K562 (cell line): ENCODE measurements around the gene RHD. TPM values are rescaled to one million over a fixed set of nuclear protein-coding genes. Genes with fewer than 3 reads are reported as not detected.

ENCODE experiments used
- ARID1B ChIP-seq: fragments of 450-650 bp; IDR thresholded peaks from 2 replicates; pipeline ENCODE4 v1.6.1; 2016; ENCODE audit warnings: antibody characterized with exemption, mild to moderate bottlenecking, inconsistent platforms
- ATF3 ChIP-seq, 2 experiments: fragments of 450-650 bp in 1 of 2; sonication (generic) in 1 of 2; formaldehyde crosslinking in 1 of 2; IDR thresholded peaks in 1 of 2; conservative IDR thresholded peaks in 1 of 2; 2 replicates each; pipeline versions ENCODE4 v1.6.1 to v1.8.1; 2016 to 2023; ENCODE audit warnings: mild to moderate bottlenecking in 2 of 2, moderate library complexity in 2 of 2, inconsistent platforms in 1 of 2, missing genetic modification reagents in 1 of 2
- CCNT2 ChIP-seq: IDR thresholded peaks from 2 replicates; pipeline ENCODE4 v1.6.1; 2011; ENCODE audit warnings: borderline replicate concordance, low read depth, mild to moderate bottlenecking, moderate library complexity, mixed read lengths, low read length; ENCODE audit not compliant: insufficient read length; ENCODE audit errors: extremely low read depth
- ELK1 ChIP-seq: sonication (generic); formaldehyde crosslinking; IDR thresholded peaks from 2 replicates; pipeline ENCODE4 v1.8.1; 2022; ENCODE audit warnings: missing genetic modification reagents
- EP300 ChIP-seq: IDR thresholded peaks from 2 replicates; pipeline ENCODE4 v1.6.1; 2012; ENCODE audit warnings: low read length, improper control_type of control experiment
- FUS ChIP-seq: fragments of 200-400 bp; formaldehyde crosslinking; optimal IDR thresholded peaks from 2 replicates; pipeline ENCODE3; 2017; ENCODE audit warnings: low read depth, low read length
- GTF2F1 ChIP-seq: IDR thresholded peaks from 2 replicates; pipeline ENCODE4 v1.6.1; 2011; ENCODE audit warnings: low read depth, low read length, improper control_type of control experiment
- HOMEZ ChIP-seq: fragments of 250-450 bp; sonication (Bioruptor Pico); IDR thresholded peaks from 2 replicates; pipeline ENCODE4 v1.4.0; 2020; ENCODE audit warnings: mild to moderate bottlenecking, moderate library complexity
- MTF1 ChIP-seq: fragments of 250-450 bp; sonication (Bioruptor Pico); IDR thresholded peaks from 2 replicates; pipeline ENCODE4 v1.9.0; 2021; ENCODE audit warnings: moderate library complexity, mild to moderate bottlenecking, inconsistent platforms, borderline replicate concordance
- MXI1 ChIP-seq: IDR thresholded peaks from 2 replicates; pipeline ENCODE4 v1.6.1; 2011; ENCODE audit warnings: low read depth, mild to moderate bottlenecking, improper control_type of control experiment, low read length
- MYBL2 ChIP-seq, 2 experiments: fragments of 450-650 bp in 1 of 2; sonication (generic) in 1 of 2; formaldehyde crosslinking in 1 of 2; IDR thresholded peaks; 2 replicates each; pipeline versions ENCODE4 v1.6.1 to v1.8.1; 2017 to 2022; ENCODE audit warnings: borderline replicate concordance in 1 of 2, inconsistent platforms in 1 of 2, low read depth in 1 of 2, mild to moderate bottlenecking in 1 of 2, missing genetic modification reagents in 1 of 2, moderate library complexity in 1 of 2
- NCOA4 ChIP-seq: fragments of 450-650 bp; IDR thresholded peaks from 2 replicates; pipeline ENCODE4 v1.6.1; 2018; ENCODE audit warnings: mild to moderate bottlenecking; ENCODE audit not compliant: partially characterized antibody
- SRSF9 ChIP-seq: fragments of 200-400 bp; formaldehyde crosslinking; IDR thresholded peaks from 2 replicates; pipeline ENCODE4 v1.6.1; 2017; ENCODE audit warnings: low read depth, low read length, borderline replicate concordance
- TCFL5 ChIP-seq: fragments of 250-450 bp; sonication (Bioruptor Pico); conservative IDR thresholded peaks from 2 replicates; pipeline ENCODE4 v1.6.1; 2021; ENCODE audit warnings: mild to moderate bottlenecking, moderate library complexity, matching md5 sums
- XRCC4 ChIP-seq: IDR thresholded peaks from one replicate; pipeline ENCODE4 v1.6.1; 2011; ENCODE audit not compliant: insufficient read depth, insufficient read length; ENCODE audit errors: extremely low read depth
- ZC3H11A ChIP-seq: IDR thresholded peaks from 2 replicates; pipeline ENCODE4 v1.6.1; 2012; ENCODE audit warnings: low read depth, low read length, improper control_type of control experiment
- ZNF121 ChIP-seq: sonication (generic); formaldehyde crosslinking; conservative IDR thresholded peaks from 2 replicates; pipeline ENCODE4 v1.8.0; 2022; ENCODE audit warnings: missing genetic modification reagents
- ZNF316 ChIP-seq: fragments of 450-650 bp; IDR thresholded peaks from 2 replicates; pipeline ENCODE4 v1.6.1; 2016
- ZNF77 ChIP-seq: fragments of 250-450 bp; sonication (Bioruptor Pico); IDR thresholded peaks from 2 replicates; pipeline ENCODE4 v1.5.0; 2020
- polyA plus RNA-seq, 8 experiments: library from polyadenylated mRNA; depleted of rRNA in 4 of 8; stranded (reverse) in 5 of 8; unstranded in 3 of 8; fragments of >200 nt; fragmentation: Nextera tagmentation in 2 of 8; fragmentation: Illumina TruSeq in 1 of 8; extraction: Ambion mirVana in 2 of 8; extraction: Trizol in 1 of 8; gene quantifications; 2 replicates each; pipeline versions ENCODE4 v1.2.1 to v1.2.3, GENCODE V29; 2011 to 2014; ENCODE audit warnings: inconsistent platforms in 1 of 8, missing spikeins in 1 of 8
- total RNA-seq, 7 experiments: library from RNA; depleted of rRNA in 6 of 7; stranded (reverse); fragments of >200 nt in 6 of 7; fragmentation: Illumina TruSeq in 2 of 7; extraction: Trizol in 2 of 7; gene quantifications; 2 replicates each; pipeline versions ENCODE4 v1.2.1 to v1.2.3, GENCODE V29; 2011 to 2021; ENCODE audit warnings: low replicate concordance in 1 of 7
- TF ChIP-seq, protein P1 (sequence below): fragments of 250-450 bp; sonication (Bioruptor Pico); IDR thresholded peaks from 2 replicates; pipeline ENCODE4 v1.5.0; 2021; ENCODE audit warnings: mild to moderate bottlenecking, moderate library complexity

RHD gene
- total and polyA plus RNA-seq, 9 of the 15 experiments (the other 6 are each of a cell fraction or from before 2014, with no cell fraction given), result 8.8 to 32.4 (median 15.0) TPM

DNA sequence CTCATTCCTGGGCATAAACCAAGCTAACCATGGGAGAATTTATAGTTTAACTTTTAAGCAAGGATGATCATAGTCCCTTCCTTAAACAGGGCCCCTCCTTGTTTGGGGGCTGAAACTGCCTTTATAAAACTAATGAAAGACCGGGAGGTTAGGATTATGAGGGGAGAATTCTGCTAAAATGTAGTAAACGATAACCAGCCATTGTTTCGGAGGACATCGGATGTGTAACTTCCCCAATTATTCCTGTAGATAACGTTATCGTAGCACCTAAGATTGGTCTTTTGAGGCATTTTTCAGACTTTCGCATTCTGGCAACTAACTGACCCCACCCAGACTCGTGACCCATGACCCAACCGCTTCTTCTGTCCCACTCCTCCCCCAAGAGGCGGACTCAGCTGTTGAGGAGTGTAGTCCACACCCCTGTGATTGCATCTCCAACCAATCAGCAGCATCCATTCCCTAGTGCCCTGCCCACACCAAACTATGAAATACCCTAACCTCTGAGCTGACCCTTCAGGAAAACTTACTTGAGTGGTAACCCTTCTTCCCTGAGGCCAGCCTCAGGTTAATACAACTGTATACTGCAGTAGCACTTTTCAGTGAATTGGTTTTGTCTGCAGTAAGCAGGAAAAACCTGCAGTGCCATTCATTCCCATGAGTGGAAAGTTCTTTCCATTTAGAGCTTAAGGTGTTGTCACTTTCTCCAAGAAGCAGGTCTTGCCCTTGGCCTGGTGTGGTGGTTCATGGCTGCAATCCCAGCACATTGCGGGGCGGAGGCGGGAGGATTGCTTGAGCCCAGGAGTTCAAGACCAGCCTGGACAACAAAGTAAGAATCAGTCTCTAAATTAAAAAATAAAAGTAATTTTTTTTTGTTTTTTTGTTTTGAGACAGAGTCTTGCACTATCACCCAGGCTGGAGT lies 39.2 kb upstream of the RHD start (continued):
- TF ChIP-seq FUS (no peak), NCOA4 (no peak), ZNF121 (CRISPR knock-in tag) (no peak), ZNF316 (0 out of 2 replicates have a peak, but pooled peaks have one; percentile 9), ZNF77 (no peak), TCFL5 (CRISPR knock-in tag) (no peak; the same call in 1 of the 2 replicates), XRCC4 (no peak), MXI1 (no peak), CCNT2 (peak; percentile 75), ELK1 (no peak), HOMEZ (CRISPR knock-in tag) (no peak), ATF3 (IDR thresholded peaks at IDR 0.05) (peak; percentile 73), ATF3 (CRISPR knock-in tag; conservative IDR thresholded peaks at IDR 0.05) (no peak; the same call in 1 of the 2 replicates), ARID1B (peak; percentile 85), GTF2F1 (no peak), ZC3H11A (no peak), SRSF9 (no peak), MTF1 (CRISPR knock-in tag) (no peak), EP300 (peak; percentile 83), MYBL2 (IDR thresholded peaks at IDR 0.05; ENCODE audit: low read depth) (peak; percentile 85), MYBL2 (CRISPR knock-in tag; IDR thresholded peaks at IDR 0.05; ENCODE audit: borderline replicate concordance) (no peak)
- TF ChIP-seq, protein P1, sequence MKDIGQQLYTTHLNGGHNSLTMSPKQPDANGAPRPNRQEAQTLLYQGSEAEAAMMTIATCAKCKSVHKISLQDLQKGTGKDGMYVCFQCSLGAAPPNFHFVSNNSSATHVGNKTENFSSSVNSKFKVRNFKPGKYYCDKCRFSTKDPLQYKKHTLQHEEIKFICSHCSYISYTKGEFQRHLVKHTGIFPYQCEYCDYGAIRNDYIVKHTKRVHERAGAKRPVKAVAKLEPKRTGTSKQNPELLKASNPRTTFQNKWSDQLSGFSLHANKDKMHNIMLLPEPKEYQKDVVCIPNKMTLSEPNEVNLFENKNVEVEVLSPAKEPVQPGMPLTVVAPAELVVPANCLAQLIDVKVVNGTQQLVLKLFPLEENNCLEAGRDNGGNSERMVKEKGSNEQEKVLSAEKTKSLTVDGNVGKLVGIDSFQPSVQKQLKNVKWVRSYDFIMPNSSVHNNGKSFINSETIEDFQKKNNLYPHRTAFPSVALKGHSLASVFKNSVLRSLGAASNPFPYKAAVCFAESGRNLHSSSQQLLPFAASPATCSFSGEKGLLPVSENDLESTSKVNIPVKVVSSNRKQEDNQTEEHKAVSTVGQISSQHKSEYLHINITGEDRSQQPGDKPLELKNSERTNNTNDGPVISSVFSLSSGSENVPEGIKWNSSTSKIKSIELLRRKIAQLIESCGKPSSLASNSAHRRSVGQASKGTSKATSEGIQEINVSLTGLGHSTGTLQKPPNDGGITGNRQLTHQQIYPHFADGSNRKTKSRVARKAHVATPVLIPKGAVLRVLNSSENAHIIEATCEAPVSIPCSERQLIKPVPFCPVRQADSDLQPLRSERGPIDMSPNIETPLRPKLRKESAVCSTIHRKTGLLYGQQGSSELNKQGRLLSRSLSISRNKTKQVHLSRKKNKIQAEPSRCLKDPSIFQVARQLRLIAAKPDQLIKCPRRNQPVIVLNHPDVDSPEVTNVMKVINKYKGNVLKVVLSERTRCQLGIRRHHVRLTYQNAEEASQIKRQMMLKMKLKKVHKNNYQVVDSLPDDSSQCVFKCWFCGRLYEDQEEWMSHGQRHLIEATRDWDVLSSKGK (CRISPR knock-in tag), result no peak
